Panc1 (cell line): ENCODE data around the gene ZNF500. TPM values are rescaled to one million over a fixed set of nuclear protein-coding genes. Genes with fewer than 3 reads are reported as not detected.

Source experiments
- ATAC-seq: fragments of 200-7000 bp; cut with Tn5 transposase; 2 replicates; pipeline ENCODE4 v1.9.1; 2020; ENCODE audit warnings: mild to moderate bottlenecking, moderate library complexity
- BruUV-seq: library from RNA; stranded (reverse); fragments of 400-500 nt; replicated peaks from 2 replicates; lab custom pipeline; 2021; lab: Mats Ljungman, UMichigan
- CTCF ChIA-PET: fragments of 300-600 bp; sonication (Branson Sonifier 250); formaldehyde crosslinking; loops from one replicate; lab custom pipeline; 2022; ENCODE audit warnings: antibody characterized with exemption; lab: Charles Lee
- POLR2A ChIA-PET: fragments of 300-600 bp; sonication (Branson Sonifier 250); formaldehyde crosslinking; loops from one replicate; lab custom pipeline; 2022; ENCODE audit warnings: antibody characterized with exemption; lab: Charles Lee
- DNase-seq: peaks from one replicate; pipeline ENCODE4 v3.0.0-alpha.2; 2010; ENCODE audit warnings: low read depth, low spot score
- H3K27ac ChIP-seq: 2 replicates; pipeline ENCODE4 v1.5.1; 2011; ENCODE audit warnings: mild to moderate bottlenecking, low read length, inconsistent platforms
- H3K27me3 ChIP-seq: fragments of 200-500 bp; sonication (Bioruptor generic); 2 replicates; pipeline ENCODE4 v1.6.0; 2014; ENCODE audit warnings: low read length, inconsistent platforms; ENCODE audit not compliant: control insufficient read depth, insufficient read depth
- H3K36me3 ChIP-seq: fragments of 200-500 bp; sonication (Bioruptor generic); 2 replicates; pipeline ENCODE4 v1.5.1; 2014; ENCODE audit warnings: inconsistent platforms, mild to moderate bottlenecking, low read length, moderate library complexity; ENCODE audit not compliant: control insufficient read depth, insufficient read depth
- H3K4me1 ChIP-seq: 2 replicates; pipeline ENCODE4 v1.5.1; 2011; ENCODE audit warnings: inconsistent platforms, mild to moderate bottlenecking, low read length, moderate library complexity; ENCODE audit not compliant: control insufficient read depth, insufficient read depth
- H3K4me3 ChIP-seq, 2 experiments: 2 replicates each; pipeline ENCODE4 v1.5.1; 2011 to 2012; ENCODE audit warnings: low read depth in 2 of 2, low read length in 2 of 2, mild to moderate bottlenecking in 2 of 2, inconsistent platforms in 1 of 2, moderate library complexity in 1 of 2
- H3K9me3 ChIP-seq: fragments of 200-500 bp; sonication (Bioruptor generic); 2 replicates; pipeline ENCODE4 v1.5.1; 2014; ENCODE audit warnings: low read depth, mild to moderate bottlenecking, inconsistent platforms, low read length, moderate library complexity; ENCODE audit not compliant: control insufficient read depth, insufficient read depth
- POLR2AphosphoS5 ChIP-seq: IDR thresholded peaks from 2 replicates; pipeline ENCODE4 v1.6.1; 2012; ENCODE audit warnings: mild to moderate bottlenecking, low read depth, low read length, moderate library complexity
- SIN3A ChIP-seq: IDR thresholded peaks from 2 replicates; pipeline ENCODE4 v1.6.1; 2012; ENCODE audit warnings: low read depth, mild to moderate bottlenecking, low read length, moderate library complexity, borderline replicate concordance; ENCODE audit not compliant: insufficient read depth
- TCF7L2 ChIP-seq: IDR thresholded peaks from 2 replicates; pipeline ENCODE4 v1.6.1; 2011; ENCODE audit warnings: mild to moderate bottlenecking, low read depth, low read length, inconsistent platforms
- in situ Hi-C: cut with HindIII; loops from 2 replicates; pipeline ENCODE4 v1.10.0; 2016; ENCODE audit warnings: low sequenced_read_pairs, low pct_unique_long_range_greater_than_20kb
- intact Hi-C: fragments of 100-400 bp; cut with micrococcal nuclease; formaldehyde crosslinking; loops from one replicate; pipeline ENCODE4 v1.10.0; 2022; ENCODE audit not compliant: unreplicated experiment
- total RNA-seq: library from RNA; stranded (reverse); gene quantifications from one replicate; pipeline ENCODE4 v1.2.1, GENCODE V29; 2021; ENCODE audit not compliant: unreplicated experiment
- TF ChIP-seq, protein P1 (sequence below), 2 experiments: IDR thresholded peaks; 2 replicates each; pipeline ENCODE4 v1.6.1; 2011 to 2012; ENCODE audit warnings: low read depth in 2 of 2, control low read depth in 1 of 2, low read length in 1 of 2, mild to moderate bottlenecking in 1 of 2, moderate library complexity in 1 of 2; ENCODE audit not compliant: insufficient read depth in 1 of 2
- TF ChIP-seq, protein P2 (sequence below): fragments of 450-650 bp; IDR thresholded peaks from 2 replicates; pipeline ENCODE4 v1.5.1; 2017; ENCODE audit warnings: mild to moderate bottlenecking

ZNF500 gene
- total RNA-seq, 1 experiment from 2014 or later, result 25.8 TPM

DNA sequence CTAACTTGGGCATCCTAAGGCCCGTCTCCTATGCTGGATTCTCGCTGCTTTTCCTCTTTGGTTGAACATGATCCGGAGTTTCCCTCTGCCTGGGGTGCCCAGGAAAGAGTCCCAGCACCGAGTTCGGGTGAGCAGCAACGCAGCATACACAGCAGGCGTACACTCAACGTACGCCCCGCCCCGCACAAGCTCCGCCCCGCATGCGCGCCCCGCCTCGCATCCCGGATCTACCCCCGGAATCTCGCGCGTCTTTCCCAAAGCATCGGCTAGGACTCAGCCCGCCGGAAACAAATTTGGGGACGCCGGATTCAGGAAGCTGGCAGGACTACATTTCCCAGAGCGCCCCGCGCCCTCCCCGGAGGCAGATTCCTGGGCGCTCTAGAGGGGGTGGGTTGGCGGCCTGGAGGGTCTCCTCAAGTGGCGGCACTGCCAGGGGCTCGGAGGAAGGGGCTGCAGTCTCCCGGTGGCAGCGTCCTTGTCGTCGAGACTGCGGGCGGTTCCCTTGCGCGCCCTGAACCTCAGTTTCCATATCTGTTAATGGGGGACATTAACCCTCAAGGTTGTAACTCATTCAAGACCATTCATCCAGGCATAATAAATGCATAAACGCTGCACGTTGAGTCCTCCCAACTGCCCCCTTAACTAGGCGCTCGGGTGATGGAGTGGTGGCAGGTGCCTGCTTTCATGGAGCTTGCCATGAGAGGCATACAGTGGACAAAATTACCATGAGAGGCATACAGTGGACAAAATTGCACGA lies 1.8 kb upstream of the ZNF500 start:
- intact Hi-C loops, result no loop called here

DNA sequence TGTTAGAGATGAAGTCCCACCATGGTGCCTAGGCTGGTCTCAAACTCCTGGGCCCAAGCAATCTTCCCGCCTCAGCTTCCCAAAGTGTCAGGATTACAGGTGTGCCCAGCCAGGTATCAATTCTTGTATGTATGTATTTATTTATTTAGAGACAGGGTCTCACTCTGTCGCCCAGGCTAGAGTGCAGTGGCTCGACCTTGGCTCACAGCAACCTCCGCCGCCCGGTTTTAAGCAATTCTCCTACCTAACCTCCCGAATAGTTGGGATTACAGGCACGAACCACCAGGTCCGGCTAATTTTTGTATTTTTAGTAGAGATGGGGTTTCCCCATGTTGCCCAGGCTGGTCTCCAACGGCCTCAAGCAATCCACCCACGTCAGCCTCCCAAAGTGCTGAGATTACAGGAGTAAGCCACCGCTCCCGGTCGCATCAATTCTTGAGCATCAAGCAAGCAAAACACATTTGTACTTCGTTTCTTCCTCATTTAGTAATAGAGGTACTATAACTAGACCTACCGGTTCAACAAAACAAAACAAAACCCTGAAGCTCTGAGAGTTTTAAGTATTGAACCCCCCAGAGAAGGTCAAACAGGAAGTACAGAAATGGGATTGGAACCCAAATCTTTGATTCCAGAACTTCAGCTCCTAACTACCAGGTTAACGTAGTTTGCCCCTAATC lies 1.0 kb upstream of the ZNF500 start:
- in situ Hi-C loops (no loop called here), intact Hi-C loops (no loop called here)
- BruUV-seq, result no TSS peak
- no peak for DNase-seq
- POLR2A ChIA-PET, result no interaction called here
- Histone ChIP-seq H3K4me3 (peak overlapping the region; percentile 70 to 94), H3K4me1 (peaks cover 18% of the 10 kb centered on the region), H3K27me3 (no peaks in the 10 kb centered on the region), H3K36me3 (no peaks in the 10 kb centered on the region), H3K9me3 (no peaks in the 10 kb centered on the region), H3K27ac (peak overlapping the region; percentile 97)
- ATAC-seq, result no peak
- TF ChIP-seq, protein P1, sequence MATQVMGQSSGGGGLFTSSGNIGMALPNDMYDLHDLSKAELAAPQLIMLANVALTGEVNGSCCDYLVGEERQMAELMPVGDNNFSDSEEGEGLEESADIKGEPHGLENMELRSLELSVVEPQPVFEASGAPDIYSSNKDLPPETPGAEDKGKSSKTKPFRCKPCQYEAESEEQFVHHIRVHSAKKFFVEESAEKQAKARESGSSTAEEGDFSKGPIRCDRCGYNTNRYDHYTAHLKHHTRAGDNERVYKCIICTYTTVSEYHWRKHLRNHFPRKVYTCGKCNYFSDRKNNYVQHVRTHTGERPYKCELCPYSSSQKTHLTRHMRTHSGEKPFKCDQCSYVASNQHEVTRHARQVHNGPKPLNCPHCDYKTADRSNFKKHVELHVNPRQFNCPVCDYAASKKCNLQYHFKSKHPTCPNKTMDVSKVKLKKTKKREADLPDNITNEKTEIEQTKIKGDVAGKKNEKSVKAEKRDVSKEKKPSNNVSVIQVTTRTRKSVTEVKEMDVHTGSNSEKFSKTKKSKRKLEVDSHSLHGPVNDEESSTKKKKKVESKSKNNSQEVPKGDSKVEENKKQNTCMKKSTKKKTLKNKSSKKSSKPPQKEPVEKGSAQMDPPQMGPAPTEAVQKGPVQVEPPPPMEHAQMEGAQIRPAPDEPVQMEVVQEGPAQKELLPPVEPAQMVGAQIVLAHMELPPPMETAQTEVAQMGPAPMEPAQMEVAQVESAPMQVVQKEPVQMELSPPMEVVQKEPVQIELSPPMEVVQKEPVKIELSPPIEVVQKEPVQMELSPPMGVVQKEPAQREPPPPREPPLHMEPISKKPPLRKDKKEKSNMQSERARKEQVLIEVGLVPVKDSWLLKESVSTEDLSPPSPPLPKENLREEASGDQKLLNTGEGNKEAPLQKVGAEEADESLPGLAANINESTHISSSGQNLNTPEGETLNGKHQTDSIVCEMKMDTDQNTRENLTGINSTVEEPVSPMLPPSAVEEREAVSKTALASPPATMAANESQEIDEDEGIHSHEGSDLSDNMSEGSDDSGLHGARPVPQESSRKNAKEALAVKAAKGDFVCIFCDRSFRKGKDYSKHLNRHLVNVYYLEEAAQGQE (IDR thresholded peaks at IDR 0.05; ENCODE audit: insufficient read depth in 1 of 2, low read depth in 2 of 2, low read length in 1 of 2), result no peak
- TF ChIP-seq POLR2AphosphoS5 (no peak), TCF7L2 (no peak), SIN3A (no peak)
- TF ChIP-seq, protein P2, sequence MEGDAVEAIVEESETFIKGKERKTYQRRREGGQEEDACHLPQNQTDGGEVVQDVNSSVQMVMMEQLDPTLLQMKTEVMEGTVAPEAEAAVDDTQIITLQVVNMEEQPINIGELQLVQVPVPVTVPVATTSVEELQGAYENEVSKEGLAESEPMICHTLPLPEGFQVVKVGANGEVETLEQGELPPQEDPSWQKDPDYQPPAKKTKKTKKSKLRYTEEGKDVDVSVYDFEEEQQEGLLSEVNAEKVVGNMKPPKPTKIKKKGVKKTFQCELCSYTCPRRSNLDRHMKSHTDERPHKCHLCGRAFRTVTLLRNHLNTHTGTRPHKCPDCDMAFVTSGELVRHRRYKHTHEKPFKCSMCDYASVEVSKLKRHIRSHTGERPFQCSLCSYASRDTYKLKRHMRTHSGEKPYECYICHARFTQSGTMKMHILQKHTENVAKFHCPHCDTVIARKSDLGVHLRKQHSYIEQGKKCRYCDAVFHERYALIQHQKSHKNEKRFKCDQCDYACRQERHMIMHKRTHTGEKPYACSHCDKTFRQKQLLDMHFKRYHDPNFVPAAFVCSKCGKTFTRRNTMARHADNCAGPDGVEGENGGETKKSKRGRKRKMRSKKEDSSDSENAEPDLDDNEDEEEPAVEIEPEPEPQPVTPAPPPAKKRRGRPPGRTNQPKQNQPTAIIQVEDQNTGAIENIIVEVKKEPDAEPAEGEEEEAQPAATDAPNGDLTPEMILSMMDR, result no peak
- CTCF ChIA-PET, result interaction anchor here (0.6 kb wide), 1 partner anchor 108 kb away, joined by 3 read pairs; no protein-coding TSS in a partner anchor

More for the DNA sequence above, 1.8 kb upstream of the ZNF500 start:
- Histone ChIP-seq H3K9me3 (no peaks in the 10 kb centered on the region), H3K4me1 (peaks cover 18% of the 10 kb centered on the region), H3K27ac (peak overlapping the region; percentile 97), H3K36me3 (no peaks in the 10 kb centered on the region), H3K4me3 (peak overlapping the region; percentile 70 to 94), H3K27me3 (no peaks in the 10 kb centered on the region)
- BruUV-seq, result no TSS peak
- TF ChIP-seq POLR2AphosphoS5, result peak; percentile 94
- TF ChIP-seq, protein P1 (IDR thresholded peaks at IDR 0.05; ENCODE audit: insufficient read depth in 1 of 2, low read depth in 2 of 2, low read length in 1 of 2), result no peak
- ChIA-PET CTCF (interaction anchor here (0.6 kb wide), 1 partner anchor 107 kb away, joined by 3 read pairs; no protein-coding TSS in a partner anchor), POLR2A (interaction anchor here (1.0 kb wide), 1 partner anchor 90 kb away, joined by 4 read pairs; no protein-coding TSS in a partner anchor)
- in situ Hi-C loops, result no loop called here
- ATAC-seq (peak; percentile 91), DNase-seq (peak; percentile 92)
